Fibroblast of lung (primary cell): ENCODE data around the gene CACNB4.

ENCODE experiments used
- EZH2 ChIP-seq: IDR thresholded peaks from 2 replicates; pipeline ENCODE4 v1.5.1; 2012; ENCODE audit warnings: low read length, control low read depth, mild to moderate bottlenecking; ENCODE audit errors: missing control alignments
- TF ChIP-seq, protein P1 (sequence below), 2 donors: IDR thresholded peaks in 1 of 2; conservative IDR thresholded peaks in 1 of 2; 1 replicate in 1 of 2; 2 replicates in 1 of 2; pipeline ENCODE4 v1.5.1; 2011 to 2012; ENCODE audit warnings: low read length in 2 of 2, control low read depth in 1 of 2, inconsistent platforms in 1 of 2, low read depth in 1 of 2, mild to moderate bottlenecking in 1 of 2

DNA sequence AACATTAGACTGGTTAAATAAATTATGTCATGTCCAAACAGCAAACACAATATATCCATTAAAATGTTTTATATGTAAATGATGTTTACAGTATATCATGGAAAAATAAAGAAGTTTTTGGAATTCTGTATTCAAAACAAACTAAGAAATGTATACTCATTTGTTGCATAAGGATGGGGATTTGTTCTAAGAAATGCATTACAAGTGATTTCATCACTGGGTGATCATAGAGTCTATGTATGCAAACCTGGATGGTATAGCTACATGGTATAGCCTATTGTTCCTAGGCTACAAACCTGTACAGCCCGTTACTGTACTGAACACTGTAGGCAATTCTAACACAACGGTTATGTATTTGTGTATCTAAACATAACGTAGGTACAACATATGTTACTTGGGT is 305.7 kb downstream of the CACNB4 start:
- TF ChIP-seq EZH2: no peak
- TF ChIP-seq, protein P1, sequence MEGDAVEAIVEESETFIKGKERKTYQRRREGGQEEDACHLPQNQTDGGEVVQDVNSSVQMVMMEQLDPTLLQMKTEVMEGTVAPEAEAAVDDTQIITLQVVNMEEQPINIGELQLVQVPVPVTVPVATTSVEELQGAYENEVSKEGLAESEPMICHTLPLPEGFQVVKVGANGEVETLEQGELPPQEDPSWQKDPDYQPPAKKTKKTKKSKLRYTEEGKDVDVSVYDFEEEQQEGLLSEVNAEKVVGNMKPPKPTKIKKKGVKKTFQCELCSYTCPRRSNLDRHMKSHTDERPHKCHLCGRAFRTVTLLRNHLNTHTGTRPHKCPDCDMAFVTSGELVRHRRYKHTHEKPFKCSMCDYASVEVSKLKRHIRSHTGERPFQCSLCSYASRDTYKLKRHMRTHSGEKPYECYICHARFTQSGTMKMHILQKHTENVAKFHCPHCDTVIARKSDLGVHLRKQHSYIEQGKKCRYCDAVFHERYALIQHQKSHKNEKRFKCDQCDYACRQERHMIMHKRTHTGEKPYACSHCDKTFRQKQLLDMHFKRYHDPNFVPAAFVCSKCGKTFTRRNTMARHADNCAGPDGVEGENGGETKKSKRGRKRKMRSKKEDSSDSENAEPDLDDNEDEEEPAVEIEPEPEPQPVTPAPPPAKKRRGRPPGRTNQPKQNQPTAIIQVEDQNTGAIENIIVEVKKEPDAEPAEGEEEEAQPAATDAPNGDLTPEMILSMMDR (conservative IDR thresholded peaks at IDR 0.05 in 1 of 2, IDR thresholded peaks at IDR 0.05 in 1 of 2; ENCODE audit: low read depth in 1 of 2, low read length in 2 of 2): no peak
